ENCODE results near the gene RIN3.

- no peak for TF ChIP-seq CTCF (IDR thresholded peaks at IDR 0.05)
- no peak for TF ChIP-seq ZFX (IDR thresholded peaks at IDR 0.05; ENCODE audit: borderline replicate concordance)
These were observed 96.4 kb downstream of the RIN3 start for GRCh38 chr14:92609955-92610354.
